HL-60/S4 treated with phorbol 12-myristate 13-acetate at 8.2 ng/mL for 4 days and 3 days (cell line): ENCODE results near the gene HOXC11.

ENCODE experiments used
- in situ Hi-C: fragments of 300-500 bp; cut with MboI; formaldehyde crosslinking; loops from 2 replicates; pipeline ENCODE4 v1.15.0; 2022; ENCODE audit warnings: low sequenced_read_pairs

Gene HOXC11

GRCh38 chr12:53982648-53983567 lies 10.0 kb downstream of the HOXC11 start:
- in situ Hi-C loops: loop anchor here (25.0 kb wide), 1 partner anchor 379 kb away; the partner anchor contains the start of gene GPR84

- in situ Hi-C loops: loop anchor here (25.0 kb wide), 1 partner anchor 379 kb away; the partner anchor contains the start of gene GPR84
These were observed 10.6 kb downstream of the HOXC11 start for GRCh38 chr12:53983568-53983949.

GRCh38 chr12:53983950-53984572 lies 11.1 kb downstream of the HOXC11 start:
- in situ Hi-C loops: loop anchor here (25.0 kb wide), 1 partner anchor 378 kb away; the partner anchor contains the start of gene GPR84

- in situ Hi-C loops: loop anchor here (25.0 kb wide), 1 partner anchor 377 kb away; the partner anchor contains the start of gene GPR84
These were observed 12.2 kb downstream of the HOXC11 start, which contains the start of gene HOXC10 for GRCh38 chr12:53984901-53985691. TSS of gene HOXC10 (plus strand) at chr12:53985146. CDS start at chr12:53985260, 114 bp downstream.

- in situ Hi-C loops: loop anchor here (25.0 kb wide), 1 partner anchor 377 kb away; the partner anchor contains the start of gene GPR84
These were observed 12.7 kb downstream of the HOXC11 start for GRCh38 chr12:53985692-53985993.

- in situ Hi-C loops: loop anchor here (25.0 kb wide), 1 partner anchor 376 kb away; the partner anchor contains the start of gene GPR84
These were observed 13.2 kb downstream of the HOXC11 start for GRCh38 chr12:53985994-53986685.

GRCh38 chr12:53986686-53987483 lies 14.0 kb downstream of the HOXC11 start:
- in situ Hi-C loops: loop anchor here (25.0 kb wide), 1 partner anchor 375 kb away; the partner anchor contains the start of gene GPR84

GRCh38 chr12:53987787-53988230 lies 14.9 kb downstream of the HOXC11 start:
- in situ Hi-C loops: loop anchor here (25.0 kb wide), 1 partner anchor 374 kb away; the partner anchor contains the start of gene GPR84

- in situ Hi-C loops: loop anchor here (25.0 kb wide), 1 partner anchor 374 kb away; the partner anchor contains the start of gene GPR84
These were observed 15.8 kb downstream of the HOXC11 start for GRCh38 chr12:53988541-53989226.

- in situ Hi-C loops: loop anchor here (10.0 to 25.0 kb wide), 2 partner anchors 225 to 373 kb away; partner anchors contain the start of gene GPR84
These were observed 16.5 kb downstream of the HOXC11 start for GRCh38 chr12:53989227-53990113.

- in situ Hi-C loops: loop anchor here (10.0 to 25.0 kb wide), 2 partner anchors 224 to 372 kb away; partner anchors contain the start of gene GPR84
These were observed 17.6 kb downstream of the HOXC11 start for GRCh38 chr12:53990311-53991076.

- in situ Hi-C loops: loop anchor here (10.0 to 25.0 kb wide), 2 partner anchors 224 to 371 kb away; partner anchors contain the start of gene GPR84
These were observed 18.1 kb downstream of the HOXC11 start for GRCh38 chr12:53991077-53991460.

- in situ Hi-C loops: loop anchor here (10.0 to 25.0 kb wide), 2 partner anchors 222 to 370 kb away; partner anchors contain the start of gene GPR84
These were observed 19.5 kb downstream of the HOXC11 start for GRCh38 chr12:53992377-53992889.

GRCh38 chr12:53993162-53994008 lies 20.5 kb downstream of the HOXC11 start:
- in situ Hi-C loops: loop anchor here (10.0 to 25.0 kb wide), 2 partner anchors 221 to 369 kb away; partner anchors contain the start of gene GPR84

- in situ Hi-C loops: loop anchor here (10.0 to 25.0 kb wide), 2 partner anchors 221 to 368 kb away; partner anchors contain the start of gene GPR84
These were observed 21.0 kb downstream of the HOXC11 start for GRCh38 chr12:53994009-53994263.
